Measurements from ENCODE around the gene ADAMTS13.

ADAMTS13 gene

DNA sequence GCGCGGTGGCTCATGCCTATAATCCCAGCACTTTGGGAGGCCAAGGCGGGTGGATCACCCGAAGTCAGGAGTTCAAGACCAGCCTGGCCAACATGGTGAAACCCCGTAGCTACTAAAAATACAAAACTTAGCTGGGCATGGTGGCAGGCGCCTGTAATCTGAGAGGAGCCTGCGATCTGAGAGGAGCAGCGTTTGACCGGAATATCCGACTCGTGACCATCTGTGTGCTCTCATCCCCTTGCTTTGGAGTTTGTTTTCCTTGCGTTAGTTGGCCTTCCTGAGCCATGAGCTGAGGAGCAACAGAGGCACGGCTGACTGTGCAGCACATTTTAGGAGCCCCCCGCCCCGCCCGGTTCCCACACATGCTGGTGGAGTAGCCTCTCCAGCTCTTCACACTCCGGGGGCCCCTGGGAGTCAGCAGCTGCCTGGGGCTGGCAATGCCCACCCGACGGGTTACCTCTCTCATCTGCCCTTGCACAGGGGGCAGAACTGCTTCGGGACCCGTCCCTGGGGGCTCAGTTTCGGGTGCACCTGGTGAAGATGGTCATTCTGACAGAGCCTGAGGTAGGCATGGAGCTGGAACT lies 3.0 kb downstream of the ADAMTS13 start:
- DNase-seq (ENCODE audit: low read depth), result no peak
- H3K4me3 ChIP-seq (ENCODE audit: low read depth, low read length), result no peak overlapping the region
- TF ChIP-seq, protein P1, sequence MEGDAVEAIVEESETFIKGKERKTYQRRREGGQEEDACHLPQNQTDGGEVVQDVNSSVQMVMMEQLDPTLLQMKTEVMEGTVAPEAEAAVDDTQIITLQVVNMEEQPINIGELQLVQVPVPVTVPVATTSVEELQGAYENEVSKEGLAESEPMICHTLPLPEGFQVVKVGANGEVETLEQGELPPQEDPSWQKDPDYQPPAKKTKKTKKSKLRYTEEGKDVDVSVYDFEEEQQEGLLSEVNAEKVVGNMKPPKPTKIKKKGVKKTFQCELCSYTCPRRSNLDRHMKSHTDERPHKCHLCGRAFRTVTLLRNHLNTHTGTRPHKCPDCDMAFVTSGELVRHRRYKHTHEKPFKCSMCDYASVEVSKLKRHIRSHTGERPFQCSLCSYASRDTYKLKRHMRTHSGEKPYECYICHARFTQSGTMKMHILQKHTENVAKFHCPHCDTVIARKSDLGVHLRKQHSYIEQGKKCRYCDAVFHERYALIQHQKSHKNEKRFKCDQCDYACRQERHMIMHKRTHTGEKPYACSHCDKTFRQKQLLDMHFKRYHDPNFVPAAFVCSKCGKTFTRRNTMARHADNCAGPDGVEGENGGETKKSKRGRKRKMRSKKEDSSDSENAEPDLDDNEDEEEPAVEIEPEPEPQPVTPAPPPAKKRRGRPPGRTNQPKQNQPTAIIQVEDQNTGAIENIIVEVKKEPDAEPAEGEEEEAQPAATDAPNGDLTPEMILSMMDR (IDR thresholded peaks at IDR 0.05; ENCODE audit: insufficient read depth, low read depth, low read length, missing control alignments), result no peak

DNA sequence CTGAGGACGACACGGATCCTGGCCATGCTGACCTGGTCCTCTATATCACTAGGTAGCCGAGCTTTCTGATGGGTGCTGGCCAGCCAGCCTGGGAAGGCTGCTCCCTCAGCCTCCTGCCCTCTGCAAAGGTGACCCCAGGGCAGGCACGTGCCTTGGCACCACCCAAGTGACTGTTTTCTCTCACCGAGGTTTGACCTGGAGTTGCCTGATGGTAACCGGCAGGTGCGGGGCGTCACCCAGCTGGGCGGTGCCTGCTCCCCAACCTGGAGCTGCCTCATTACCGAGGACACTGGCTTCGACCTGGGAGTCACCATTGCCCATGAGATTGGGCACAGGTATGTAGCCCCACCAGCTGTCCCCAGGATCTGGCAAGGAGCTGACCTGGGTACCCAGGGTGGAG lies 3.8 kb downstream of the ADAMTS13 start:
- TF ChIP-seq, protein P1 (IDR thresholded peaks at IDR 0.05; ENCODE audit: insufficient read depth, low read depth, low read length, missing control alignments), result no peak
- H3K4me3 ChIP-seq (ENCODE audit: low read depth, low read length), result no peak overlapping the region
- DNase-seq (ENCODE audit: low read depth), result no peak

DNA sequence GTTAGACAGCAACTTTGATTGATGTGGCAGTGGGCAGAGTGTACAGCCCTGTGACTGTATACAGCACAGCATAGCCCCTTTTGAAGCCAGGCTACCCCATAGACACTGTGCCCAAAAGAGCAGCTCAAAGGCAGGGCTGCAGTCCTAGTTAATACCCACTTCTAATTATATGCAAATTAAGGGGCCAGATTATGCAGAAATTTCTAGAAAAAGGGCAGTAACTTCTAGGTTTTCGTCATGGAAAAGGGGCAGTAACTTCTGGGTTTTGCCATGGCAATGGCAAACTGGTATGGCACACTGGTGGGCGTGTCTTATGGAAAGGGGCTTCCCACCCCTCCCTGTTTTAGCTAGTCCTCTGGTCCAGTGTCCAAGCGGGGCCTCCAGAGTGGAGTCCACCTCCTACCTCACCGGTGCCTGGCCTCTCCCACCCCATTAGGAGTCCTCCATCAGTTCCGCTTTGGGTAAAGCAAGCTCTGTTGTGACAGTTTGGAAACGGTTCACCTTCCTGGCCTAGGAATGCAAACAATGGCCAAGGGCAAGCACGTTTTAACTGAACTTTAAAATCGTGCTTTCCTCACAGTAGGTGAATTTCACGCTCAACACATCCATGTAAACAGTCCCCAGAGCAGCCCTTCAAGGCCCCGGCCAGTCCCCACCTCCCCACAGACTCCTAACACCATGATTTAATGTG lies 5.6 kb downstream of the ADAMTS13 start:
- no peak for DNase-seq (ENCODE audit: low read depth)
- H3K4me3 ChIP-seq (ENCODE audit: low read depth, low read length), result no peak overlapping the region
- TF ChIP-seq, protein P1 (IDR thresholded peaks at IDR 0.05; ENCODE audit: insufficient read depth, low read depth, low read length, missing control alignments), result no peak

DNA sequence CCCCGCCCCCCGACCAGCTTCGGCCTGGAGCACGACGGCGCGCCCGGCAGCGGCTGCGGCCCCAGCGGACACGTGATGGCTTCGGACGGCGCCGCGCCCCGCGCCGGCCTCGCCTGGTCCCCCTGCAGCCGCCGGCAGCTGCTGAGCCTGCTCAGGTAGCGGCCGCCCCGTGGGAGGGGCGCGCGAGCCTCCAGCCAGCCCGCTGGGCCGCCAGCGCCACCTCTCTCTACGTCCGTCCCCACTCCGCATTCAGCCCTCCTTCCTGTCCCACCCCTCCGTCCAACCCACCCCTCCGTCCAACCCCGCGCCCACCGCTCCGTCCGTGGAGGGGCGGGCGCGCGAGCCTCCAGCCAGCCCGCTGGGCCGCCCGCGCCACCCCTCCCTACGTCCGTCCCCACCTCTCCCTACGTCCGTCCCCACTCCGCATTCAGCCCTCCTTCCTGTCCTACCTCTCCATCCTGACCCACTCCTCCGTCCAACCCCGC lies 6.5 kb downstream of the ADAMTS13 start:
- no peak overlapping the region for H3K4me3 ChIP-seq (ENCODE audit: low read depth, low read length)
- TF ChIP-seq, protein P1 (IDR thresholded peaks at IDR 0.05; ENCODE audit: insufficient read depth, low read depth, low read length, missing control alignments), result no peak
- peak; percentile 31 for DNase-seq (ENCODE audit: low read depth)

GRCh38 chr9:133429214-133429613 lies 7.0 kb downstream of the ADAMTS13 start:
- DNase-seq (ENCODE audit: low read depth), result no peak
- TF ChIP-seq, protein P1 (IDR thresholded peaks at IDR 0.05; ENCODE audit: insufficient read depth, low read depth, low read length, missing control alignments), result no peak
- H3K4me3 ChIP-seq (ENCODE audit: low read depth, low read length), result no peak overlapping the region

GRCh38 chr9:133429641-133430161 lies 7.5 kb downstream of the ADAMTS13 start:
- no peak overlapping the region for H3K4me3 ChIP-seq (ENCODE audit: low read depth, low read length)
- TF ChIP-seq, protein P1 (IDR thresholded peaks at IDR 0.05; ENCODE audit: insufficient read depth, low read depth, low read length, missing control alignments), result peak; percentile 8
- DNase-seq (ENCODE audit: low read depth), result no peak

Measured in GM12865 (cell line).